ENCODE results near the gene ROBO4.

- no peak for TF ChIP-seq CTCF (IDR thresholded peaks at IDR 0.05)
- TF ChIP-seq EZH2 (IDR thresholded peaks at IDR 0.05; ENCODE audit: borderline replicate concordance, insufficient read depth, low read depth, low read length, poor library complexity, severe bottlenecking) = no peak
Measured at GRCh38 chr11:124891373-124891861, 6.2 kb downstream of the ROBO4 start.
